Measurements from ENCODE around the gene SLC17A2.
"Not testable (repeated sequence)": the region's sequence is repeated elsewhere in the genome, so short reads cannot be mapped to it uniquely, and the experiment has no call there.

The SLC17A2 gene

DNA sequence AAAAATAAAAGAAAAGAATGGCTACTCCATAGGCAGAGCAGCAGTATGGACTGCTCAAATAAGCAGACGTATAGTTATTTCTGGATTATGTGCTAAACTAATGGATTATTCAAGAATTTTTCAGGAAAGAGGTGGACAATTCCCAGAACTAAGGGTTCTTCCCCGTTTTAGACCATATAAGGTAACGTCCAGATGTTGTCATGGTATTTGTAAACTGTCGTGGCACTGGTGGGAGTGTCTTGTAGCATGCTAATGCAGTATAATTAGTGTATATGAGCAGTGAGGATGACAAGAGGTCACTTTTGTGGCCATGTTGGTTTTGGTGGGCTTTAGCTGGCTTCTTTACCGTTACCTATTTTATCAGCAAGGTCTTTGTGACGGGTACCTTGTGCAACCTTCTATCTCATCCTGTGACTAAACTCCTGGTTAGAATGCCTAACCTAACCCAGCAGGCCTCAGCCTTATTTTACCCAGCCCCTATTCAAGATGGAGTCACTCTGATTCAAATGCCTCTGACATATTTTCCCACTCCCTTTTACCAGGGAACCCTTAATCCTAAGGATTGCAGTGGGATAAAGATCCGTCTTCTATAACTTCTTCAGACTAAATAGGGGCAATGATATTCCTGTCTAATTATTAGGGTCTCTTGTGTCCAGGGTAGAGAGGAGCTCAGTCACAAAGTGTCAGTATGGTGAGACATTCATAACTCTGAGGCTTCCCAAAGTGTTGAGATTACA, 21.0 kb upstream of the SLC17A2 start:
- DNase-seq = no peak

GRCh38 chr6:25950297-25950696, 19.8 kb upstream of the SLC17A2 start:
- no peak for DNase-seq

DNA sequence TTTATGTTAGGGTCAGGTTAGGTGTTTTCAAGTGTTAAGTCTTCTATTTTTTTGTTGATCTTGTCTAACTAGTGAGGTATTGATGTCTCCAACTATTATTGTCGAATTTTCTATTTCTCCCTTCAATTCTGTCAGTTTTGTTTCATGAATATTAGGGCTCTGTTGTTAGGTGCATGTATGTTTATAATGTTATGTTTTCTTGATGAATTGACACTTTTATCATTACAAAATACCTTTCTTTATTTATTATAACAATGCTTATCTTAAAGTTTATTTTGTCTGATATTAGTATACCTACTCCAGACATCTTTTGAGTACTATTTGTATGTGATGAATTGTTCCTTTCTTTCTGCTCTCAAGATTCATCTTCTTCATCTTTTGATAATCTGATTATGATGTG, 19.2 kb upstream of the SLC17A2 start:
- no peak for DNase-seq

DNA sequence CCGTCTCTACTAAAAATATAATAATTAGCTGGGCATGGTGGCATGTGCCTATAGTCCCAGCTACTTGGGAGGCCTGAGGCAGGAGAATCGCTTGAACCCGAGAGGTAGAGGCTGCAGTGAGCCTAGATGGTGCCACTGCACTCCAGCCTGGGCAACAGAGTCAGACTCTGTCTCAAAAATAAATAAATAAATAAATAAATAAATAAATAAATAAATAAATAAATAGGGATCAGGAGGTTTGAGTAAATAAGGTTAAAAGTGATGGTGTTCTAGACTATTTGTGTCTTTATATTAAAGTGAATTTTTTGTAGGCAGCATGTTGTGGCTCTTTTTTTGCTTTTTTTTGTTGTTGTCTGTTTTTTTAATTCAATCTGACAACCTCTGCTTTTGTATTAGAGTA, 17.0 kb upstream of the SLC17A2 start:
- DNase-seq = not testable (repeated sequence)

GRCh38 chr6:25946631-25947030, 16.1 kb upstream of the SLC17A2 start:
- DNase-seq = no peak

GRCh38 chr6:25945738-25946137, 15.2 kb upstream of the SLC17A2 start:
- not testable (repeated sequence) for DNase-seq

DNA sequence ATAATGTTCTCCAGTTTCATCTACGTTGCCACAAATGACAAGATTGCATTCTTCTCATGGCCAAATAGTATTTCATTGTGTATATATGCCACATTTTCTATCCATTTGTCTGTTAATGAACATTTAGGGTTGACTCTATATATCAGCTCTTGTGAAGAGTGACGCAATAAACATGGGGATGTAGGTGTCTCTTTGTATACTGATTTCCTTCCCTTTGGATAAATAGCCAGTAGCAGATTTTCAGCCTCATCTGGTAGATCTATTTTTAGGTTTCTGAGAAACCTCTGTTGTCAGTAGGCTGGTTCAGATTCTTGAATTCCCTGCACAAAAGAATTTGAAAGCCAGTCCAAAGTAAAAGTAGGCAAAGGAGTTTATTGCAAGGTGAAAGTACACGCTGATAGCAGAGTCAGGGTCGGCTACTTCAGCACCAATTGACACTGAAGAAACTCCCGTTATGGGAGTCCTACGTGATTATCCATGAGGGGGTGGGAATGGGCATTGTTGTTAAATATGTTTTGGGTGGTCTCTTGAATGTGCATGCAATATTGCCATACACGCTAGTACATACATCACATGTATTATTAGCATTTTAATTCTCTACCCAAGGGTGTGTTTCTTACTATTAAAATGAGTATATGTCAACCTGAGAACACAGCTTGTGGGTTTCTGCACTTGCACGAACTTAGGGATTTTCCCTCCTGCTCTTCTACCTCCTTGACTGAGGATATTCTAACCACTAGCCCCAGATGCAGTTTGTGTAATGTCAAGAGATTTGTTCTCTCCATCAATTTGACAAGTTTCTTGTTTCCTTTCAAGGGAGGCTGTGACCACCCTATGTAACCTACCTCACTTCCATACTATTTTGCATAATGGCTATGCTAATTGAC, 14.4 kb upstream of the SLC17A2 start:
- DNase-seq = no peak

DNA sequence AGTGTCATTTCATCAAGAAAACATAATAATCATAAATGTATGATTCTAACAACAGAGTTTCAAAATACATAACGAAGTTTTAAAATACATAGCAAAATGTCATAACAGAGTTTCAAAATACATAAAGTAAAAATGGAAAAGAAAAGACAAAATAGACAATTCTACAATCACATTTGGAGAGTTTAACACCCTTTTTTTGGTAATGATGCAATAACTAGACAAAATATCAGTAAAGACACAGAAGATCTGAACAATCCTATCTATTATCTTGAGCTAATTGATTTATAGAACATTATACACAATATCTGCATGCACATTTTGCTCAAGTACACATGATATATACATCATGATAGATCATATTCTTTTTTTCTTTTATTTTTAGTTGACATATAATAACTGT, 13.4 kb upstream of the SLC17A2 start:
- DNase-seq = no peak

DNA sequence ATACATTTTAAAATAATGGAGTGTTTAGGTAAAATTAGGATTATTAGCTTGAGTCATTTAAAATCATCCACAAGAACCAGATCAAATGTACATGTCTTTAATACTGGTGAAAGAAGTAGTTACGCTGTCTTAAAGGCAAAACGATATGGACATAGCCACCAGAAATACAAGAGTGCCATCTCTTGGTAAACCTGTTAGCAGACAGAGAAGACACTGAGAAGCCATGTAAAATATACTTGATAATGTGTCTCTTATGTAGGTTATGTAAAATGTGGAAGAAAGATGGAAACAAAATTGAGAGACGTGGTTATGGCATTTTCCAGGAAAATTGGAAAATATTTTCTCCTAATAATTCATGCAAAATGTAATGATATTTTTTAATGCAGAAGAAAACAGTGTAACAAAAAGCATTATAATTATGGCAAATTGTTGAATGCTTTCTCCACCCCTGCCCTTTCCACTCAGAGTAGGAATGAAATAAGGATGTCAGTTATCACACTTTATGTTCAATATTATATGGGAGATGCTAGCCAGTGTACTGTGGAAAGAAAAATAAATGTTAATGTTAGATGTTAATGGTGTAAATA, 12.2 kb upstream of the SLC17A2 start:
- DNase-seq = no peak

GRCh38 chr6:25939593-25939992, 9.1 kb upstream of the SLC17A2 start:
- no peak for DNase-seq

DNA sequence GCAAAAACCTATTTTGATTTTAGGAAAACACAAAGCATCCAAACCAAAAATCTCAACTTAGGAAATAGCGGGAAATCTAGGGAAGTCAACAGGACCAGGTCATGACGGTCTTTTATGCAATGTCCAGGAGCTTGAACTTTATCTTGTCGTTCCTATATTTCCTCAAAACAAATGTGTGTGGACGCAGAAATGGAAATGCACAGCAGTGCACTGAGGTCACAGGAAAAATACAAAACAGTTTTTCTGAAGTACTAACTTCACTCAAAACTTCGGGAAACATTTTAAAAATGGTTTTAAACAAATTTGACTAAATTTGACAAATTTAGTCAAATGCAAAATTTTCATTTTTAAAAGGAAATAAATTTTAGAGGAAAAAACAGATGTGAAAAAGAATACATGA, 5.5 kb upstream of the SLC17A2 start:
- no peak for DNase-seq

DNA sequence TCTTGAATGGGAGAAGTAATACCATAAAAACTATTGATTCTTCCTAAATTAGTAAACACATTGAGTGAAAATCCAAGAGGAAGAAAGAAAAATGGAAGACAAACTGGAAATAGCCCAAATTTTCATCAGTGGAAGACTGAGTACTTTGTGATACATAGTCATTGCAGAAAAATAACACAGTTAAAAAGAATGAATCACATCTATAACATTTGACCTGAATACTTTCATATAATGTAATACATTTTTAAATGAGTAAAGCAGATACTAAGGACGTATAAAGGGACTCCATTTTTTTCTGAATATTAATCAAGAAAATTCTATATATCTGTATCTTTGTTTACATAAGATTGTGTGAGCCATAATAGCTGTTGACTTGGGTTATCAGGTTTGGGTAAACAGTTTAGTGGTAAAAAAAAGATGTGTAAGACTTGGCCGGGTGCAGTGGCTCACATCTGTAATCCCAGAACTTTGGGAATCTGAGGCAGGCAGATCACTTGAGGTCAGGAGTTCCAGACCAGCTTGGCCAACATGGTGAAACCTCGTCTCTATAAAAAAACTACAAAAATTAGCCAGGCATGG, 4.3 kb upstream of the SLC17A2 start:
- DNase-seq = no peak

- no peak for DNase-seq
Observed at GRCh38 chr6:25934156-25934555, 3.7 kb upstream of the SLC17A2 start.

DNA sequence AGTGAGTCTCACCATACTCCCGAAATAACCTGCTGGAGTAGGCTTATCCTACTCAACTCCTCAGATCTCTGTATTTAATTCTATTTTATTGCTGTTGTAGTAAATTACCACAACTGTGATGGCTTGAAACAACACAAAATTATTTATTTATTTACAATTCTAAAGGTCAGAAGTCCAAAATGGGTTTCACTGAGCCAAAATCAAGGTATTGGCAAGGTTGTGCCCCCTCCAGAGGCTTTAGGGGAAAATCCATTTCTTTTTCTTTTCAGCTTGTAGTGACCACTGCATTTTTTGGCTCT, 869 bp upstream of the SLC17A2 start:
- DNase-seq = no peak

DNA sequence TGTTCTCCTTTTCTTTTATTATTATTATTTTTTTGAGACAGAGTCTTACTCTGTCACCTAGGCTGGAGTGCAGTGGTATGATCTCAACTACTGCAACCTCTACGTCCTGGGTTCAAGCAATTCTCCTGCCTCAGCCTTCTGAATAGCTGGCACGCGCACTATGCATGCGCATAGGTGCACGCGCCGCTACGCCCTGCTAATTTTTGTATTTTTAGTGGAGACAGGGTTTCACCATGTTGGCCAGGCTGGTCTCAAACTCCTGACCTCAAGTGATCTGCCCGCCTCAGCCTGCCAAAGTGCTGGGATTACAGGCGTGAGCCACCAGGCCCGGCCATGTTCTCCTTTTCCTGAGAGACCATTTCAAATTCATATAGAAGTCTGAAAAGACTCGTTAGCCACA, 706 bp downstream of the SLC17A2 start:
- not testable (repeated sequence) for DNase-seq

DNA sequence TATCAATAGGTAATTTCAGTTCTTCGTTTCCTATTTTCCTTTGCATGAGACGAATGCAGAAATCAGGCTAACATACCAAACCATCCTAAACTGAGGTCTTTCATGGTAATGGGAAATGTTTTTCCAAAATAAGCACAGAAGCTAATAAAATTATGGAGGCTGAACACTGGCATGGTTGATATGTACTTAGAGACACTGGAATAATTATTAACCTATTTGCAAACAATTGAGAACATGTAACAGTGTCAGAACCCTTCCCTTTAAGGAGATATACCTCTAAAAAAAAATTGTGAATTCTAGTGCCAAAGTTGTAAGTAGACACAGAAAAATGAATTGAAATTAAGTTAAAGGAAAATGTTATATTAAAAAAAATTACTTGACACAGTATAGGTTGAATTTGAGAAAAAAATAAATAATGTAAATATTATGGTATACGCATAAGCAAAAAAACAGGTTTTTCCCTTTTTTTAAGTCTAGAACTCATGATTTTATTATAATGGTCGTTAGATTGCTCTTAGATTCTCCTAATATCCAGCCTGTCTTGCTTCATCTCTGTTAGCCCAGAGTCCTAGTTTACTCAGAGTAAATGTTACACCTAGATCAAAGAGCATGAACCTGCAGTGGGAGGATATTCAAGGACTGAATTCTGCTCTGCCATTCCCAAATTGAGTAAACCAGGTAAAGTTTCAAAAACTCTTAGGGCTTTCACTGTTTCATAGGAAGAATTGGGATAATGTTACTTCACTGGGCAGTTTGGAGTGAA, 1.7 kb downstream of the SLC17A2 start:
- DNase-seq = no peak

- DNase-seq = no peak
Observed at GRCh38 chr6:25927756-25928216, 2.7 kb downstream of the SLC17A2 start.

DNA sequence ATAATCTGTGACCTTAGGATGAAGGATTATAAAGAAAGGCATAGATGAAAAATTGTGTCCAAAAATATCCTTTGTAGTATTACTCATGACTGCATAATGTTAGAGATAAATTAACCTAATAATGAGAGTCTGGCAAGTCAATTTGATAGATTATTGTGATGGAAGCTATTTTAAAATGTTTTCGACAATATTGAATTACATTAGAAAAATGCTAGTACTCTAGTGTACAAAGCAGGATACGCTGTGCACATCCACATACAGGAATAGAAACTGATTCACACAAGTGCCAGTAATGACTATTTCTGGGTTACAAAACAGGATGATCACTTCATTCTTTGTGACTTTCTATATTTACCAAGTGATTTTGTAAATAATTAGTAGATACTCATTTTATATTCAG, 3.3 kb downstream of the SLC17A2 start:
- no peak for DNase-seq

GRCh38 chr6:25925876-25926275, 4.6 kb downstream of the SLC17A2 start:
- DNase-seq = no peak

- no peak for DNase-seq
Observed at GRCh38 chr6:25922301-25922700, 8.2 kb downstream of the SLC17A2 start.

DNA sequence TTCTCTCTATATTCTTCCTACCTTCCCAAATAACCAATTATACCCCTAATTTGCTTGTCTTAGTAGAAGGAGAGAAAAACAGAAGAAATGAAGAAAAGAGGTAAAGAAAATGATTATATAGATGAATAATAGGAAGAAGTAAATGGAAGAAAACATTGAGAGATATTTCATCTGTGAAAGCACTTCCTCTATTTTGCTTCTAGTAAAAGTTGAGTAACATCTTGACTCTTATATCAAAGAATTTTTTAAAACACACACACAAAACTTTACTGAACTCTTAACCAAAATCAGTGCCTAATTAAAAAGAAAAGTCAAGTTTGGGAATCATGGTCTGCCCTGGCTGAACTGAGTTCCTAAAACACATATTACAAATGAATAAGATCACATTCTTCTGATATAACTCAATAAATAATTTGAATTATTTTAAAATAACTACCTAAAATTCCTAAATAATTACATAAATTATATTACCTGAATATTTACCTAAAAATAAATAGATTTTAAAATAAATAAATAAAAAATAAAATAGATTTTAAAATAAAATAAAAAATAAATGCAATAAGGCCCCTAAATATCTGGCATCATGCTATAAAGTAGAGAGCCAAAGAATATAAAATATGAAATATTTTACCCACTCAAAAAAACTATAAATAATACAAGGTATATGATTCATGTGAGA, 8.8 kb downstream of the SLC17A2 start:
- DNase-seq = no peak

- DNase-seq = no peak
Observed at GRCh38 chr6:25919657-25920056, 10.8 kb downstream of the SLC17A2 start.

All from activated naive CD4-positive, alpha-beta T cell treated with anti-CD3 and anti-CD28 coated beads, Interleukin-2, amount 50 U/mL, for 16 hours (primary cell).